NCI-H774 (cell line): ENCODE results near the gene ASMTL.
"Not testable (repeated sequence)": the region's sequence is repeated elsewhere in the genome, so short reads cannot be mapped to it uniquely, and the experiment has no call there.

ENCODE experiments used
- DNase-seq: peaks from one replicate; lab custom pipeline; 2025; lab: John Stamatoyannopoulos, UW

Gene ASMTL

GRCh38 chrX:1482530-1482928 lies 29.8 kb upstream of the ASMTL start:
- not testable (repeated sequence) for DNase-seq

GRCh38 chrX:1481636-1482529 lies 29.2 kb upstream of the ASMTL start:
- no peak for DNase-seq

GRCh38 chrX:1480082-1480785 lies 27.5 kb upstream of the ASMTL start:
- DNase-seq: no peak

GRCh38 chrX:1477801-1478458 lies 25.2 kb upstream of the ASMTL start:
- no peak for DNase-seq

GRCh38 chrX:1477229-1477628 lies 24.5 kb upstream of the ASMTL start:
- no peak for DNase-seq

- DNase-seq: no peak
Observed at GRCh38 chrX:1476682-1477081, 24.0 kb upstream of the ASMTL start.

GRCh38 chrX:1475881-1476280 lies 23.2 kb upstream of the ASMTL start:
- no peak for DNase-seq

- DNase-seq: no peak
Observed at GRCh38 chrX:1475481-1475880, 22.8 kb upstream of the ASMTL start.

- not testable (repeated sequence) for DNase-seq
Observed at GRCh38 chrX:1474593-1474992, 21.9 kb upstream of the ASMTL start.

- DNase-seq: no peak
Observed at GRCh38 chrX:1472975-1473374, 20.3 kb upstream of the ASMTL start.

GRCh38 chrX:1468250-1468772 lies 15.6 kb upstream of the ASMTL start:
- no peak for DNase-seq

- no peak for DNase-seq
Observed at GRCh38 chrX:1466971-1467561, 14.4 kb upstream of the ASMTL start.

GRCh38 chrX:1466232-1466661 lies 13.5 kb upstream of the ASMTL start:
- DNase-seq: no peak

- DNase-seq: no peak
Observed at GRCh38 chrX:1465286-1466231, 12.8 kb upstream of the ASMTL start.

- no peak for DNase-seq
Observed at GRCh38 chrX:1464971-1465285, 12.2 kb upstream of the ASMTL start.

- no peak for DNase-seq
Observed at GRCh38 chrX:1464041-1464970, 11.6 kb upstream of the ASMTL start.

- no peak for DNase-seq
Observed at GRCh38 chrX:1463581-1463980, 10.9 kb upstream of the ASMTL start.

GRCh38 chrX:1462596-1463251 lies 10.0 kb upstream of the ASMTL start:
- no peak for DNase-seq

GRCh38 chrX:1462110-1462509 lies 9.4 kb upstream of the ASMTL start:
- no peak for DNase-seq

GRCh38 chrX:1455948-1456280 lies 3.2 kb upstream of the ASMTL start:
- no peak for DNase-seq
